Measurements from ENCODE around the gene TMEM94. TPM values are rescaled to one million over a fixed set of nuclear protein-coding genes. Genes with fewer than 3 reads are reported as not detected.

The TMEM94 gene
- total RNA-seq, 1 experiment from 2014 or later = 62.9 TPM

GRCh38 chr17:75501378-75502071 is 45.1 kb downstream of the TMEM94 start:
- H3K4me3 ChIP-seq = no peak overlapping the region
- peaks cover 98% of the 10 kb centered on the region for H3K36me3 ChIP-seq
- H3K27me3 ChIP-seq (replicated peaks) = no peaks in the 10 kb centered on the region
- H3K9me3 ChIP-seq (replicated peaks) = no peaks in the 10 kb centered on the region
- H3K4me1 ChIP-seq (replicated peaks) = no peaks in the 10 kb centered on the region
- DNase-seq (ENCODE audit: low read depth in 1 of 2, low spot score in 2 of 2) = no peak
- H3K27ac ChIP-seq = no peak overlapping the region

DNA sequence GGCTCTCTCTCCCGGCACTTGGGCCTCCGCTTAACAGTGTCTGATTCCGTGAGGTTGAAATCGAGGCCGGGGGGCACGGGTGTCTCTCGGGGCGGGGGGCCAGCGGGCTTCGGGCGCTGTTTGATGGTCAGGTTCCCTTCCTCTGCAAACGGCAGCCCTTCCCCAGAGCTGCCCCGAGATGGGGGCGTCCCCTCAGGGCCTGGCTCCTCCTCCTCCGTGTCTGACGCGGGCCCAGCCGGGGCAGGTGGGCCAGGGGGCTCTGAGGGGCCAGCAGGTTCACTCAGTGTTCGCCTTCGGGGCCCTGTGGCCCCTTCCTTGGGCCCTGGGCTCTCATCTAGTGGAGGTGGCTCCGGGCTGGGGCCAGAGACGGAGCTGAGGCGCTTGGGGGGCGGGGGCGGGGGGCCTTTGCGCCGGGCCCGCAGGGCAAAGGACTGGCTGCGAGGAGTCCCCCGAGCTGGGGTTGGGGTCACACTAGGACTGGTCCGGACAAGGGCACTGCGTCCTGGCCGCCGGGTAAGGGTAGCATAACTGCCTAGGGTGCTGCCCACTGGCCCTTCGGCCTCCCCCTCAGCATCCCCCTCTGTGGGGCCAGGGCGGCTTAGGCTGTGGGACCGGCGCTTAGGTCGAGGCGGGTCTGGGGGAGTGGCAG is 45.8 kb downstream of the TMEM94 start:
- H3K4me3 ChIP-seq = no peak overlapping the region
- no peaks in the 10 kb centered on the region for H3K9me3 ChIP-seq (replicated peaks)
- H3K4me1 ChIP-seq (replicated peaks) = no peaks in the 10 kb centered on the region
- H3K27ac ChIP-seq = no peak overlapping the region
- no peaks in the 10 kb centered on the region for H3K27me3 ChIP-seq (replicated peaks)
- H3K36me3 ChIP-seq = peaks cover 99% of the 10 kb centered on the region
- no peak for DNase-seq (ENCODE audit: low read depth in 1 of 2, low spot score in 2 of 2)

DNA sequence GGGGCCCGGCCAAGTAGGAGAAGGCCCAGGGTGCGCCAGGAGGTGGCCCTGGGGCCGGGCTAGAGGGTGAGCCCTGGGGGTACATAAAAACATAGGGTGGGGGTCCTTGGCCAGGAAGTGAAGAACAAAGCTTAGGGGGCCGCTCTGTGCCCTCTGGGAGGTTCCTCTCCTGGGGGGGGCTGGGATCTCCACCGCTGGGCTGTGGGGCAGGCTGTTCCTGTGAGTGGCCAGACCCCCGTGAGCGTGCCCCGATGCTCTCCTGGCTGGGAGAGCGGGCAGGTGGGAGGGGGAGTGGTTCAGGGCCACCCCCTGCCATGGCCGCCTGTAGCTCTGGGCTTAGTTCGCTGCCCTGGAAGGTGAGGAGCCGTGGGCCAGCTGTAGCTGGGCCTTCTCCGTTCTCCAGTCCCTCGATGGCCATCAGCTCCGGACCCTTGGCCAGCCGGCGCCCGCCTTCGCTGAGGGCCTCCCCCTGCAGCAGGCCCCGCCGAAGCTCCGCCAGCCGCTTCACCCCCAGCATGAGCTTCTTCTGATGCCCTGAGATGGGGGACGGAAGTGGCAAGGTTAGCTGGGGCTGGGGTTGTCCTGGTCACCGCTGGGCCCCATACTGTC is 46.4 kb downstream of the TMEM94 start:
- DNase-seq (ENCODE audit: low read depth in 1 of 2, low spot score in 2 of 2) = no peak
- no peak overlapping the region for H3K27ac ChIP-seq
- no peak overlapping the region for H3K4me3 ChIP-seq
- H3K36me3 ChIP-seq = peaks cover 100% of the 10 kb centered on the region
- H3K9me3 ChIP-seq (replicated peaks) = no peaks in the 10 kb centered on the region
- H3K4me1 ChIP-seq (replicated peaks) = no peaks in the 10 kb centered on the region
- no peaks in the 10 kb centered on the region for H3K27me3 ChIP-seq (replicated peaks)

DNA sequence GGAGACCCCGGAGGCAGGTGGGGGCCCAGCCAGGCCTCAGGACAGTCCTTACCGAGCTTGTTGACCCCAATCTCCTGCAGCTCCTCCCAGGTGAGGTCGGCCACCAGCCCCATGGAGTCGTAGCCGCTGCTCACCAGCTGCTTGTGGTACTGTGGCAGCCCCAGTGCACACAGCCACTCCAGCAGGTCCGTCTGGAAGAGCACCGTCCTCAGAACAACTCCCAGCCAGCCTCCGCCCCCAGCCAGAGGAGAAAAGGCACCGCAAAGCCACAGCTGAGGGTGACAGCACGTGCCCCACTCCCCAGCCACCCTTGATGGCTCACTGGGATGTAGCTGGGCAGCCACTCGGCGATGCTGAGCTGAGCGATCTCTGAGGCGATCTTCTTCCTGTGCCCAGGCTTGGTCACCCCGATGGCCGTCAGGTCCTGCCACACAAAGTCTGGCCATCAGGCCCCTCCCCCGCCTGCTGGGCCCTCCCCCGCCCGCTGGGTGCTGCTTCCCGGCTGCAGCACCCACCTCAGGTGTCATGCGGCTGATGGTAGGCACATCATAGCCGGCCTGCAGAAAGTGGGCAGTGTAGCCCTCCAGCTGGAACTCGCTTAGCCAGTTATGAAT is 47.0 kb downstream of the TMEM94 start:
- H3K9me3 ChIP-seq (replicated peaks) = no peaks in the 10 kb centered on the region
- no peak overlapping the region for H3K27ac ChIP-seq
- H3K4me3 ChIP-seq = no peak overlapping the region
- no peaks in the 10 kb centered on the region for H3K27me3 ChIP-seq (replicated peaks)
- peaks cover 2% of the 10 kb centered on the region for H3K4me1 ChIP-seq (replicated peaks)
- H3K36me3 ChIP-seq = peaks cover 100% of the 10 kb centered on the region
- no peak for DNase-seq (ENCODE audit: low read depth in 1 of 2, low spot score in 2 of 2)

- no peaks in the 10 kb centered on the region for H3K9me3 ChIP-seq (replicated peaks)
- H3K4me1 ChIP-seq (replicated peaks) = peaks cover 7% of the 10 kb centered on the region
- H3K4me3 ChIP-seq = no peak overlapping the region
- H3K27ac ChIP-seq = no peak overlapping the region
- H3K27me3 ChIP-seq (replicated peaks) = no peaks in the 10 kb centered on the region
- peaks cover 100% of the 10 kb centered on the region for H3K36me3 ChIP-seq
- no peak for DNase-seq (ENCODE audit: low read depth in 1 of 2, low spot score in 2 of 2)
Observed at GRCh38 chr17:75503976-75504346, 47.5 kb downstream of the TMEM94 start.

DNA sequence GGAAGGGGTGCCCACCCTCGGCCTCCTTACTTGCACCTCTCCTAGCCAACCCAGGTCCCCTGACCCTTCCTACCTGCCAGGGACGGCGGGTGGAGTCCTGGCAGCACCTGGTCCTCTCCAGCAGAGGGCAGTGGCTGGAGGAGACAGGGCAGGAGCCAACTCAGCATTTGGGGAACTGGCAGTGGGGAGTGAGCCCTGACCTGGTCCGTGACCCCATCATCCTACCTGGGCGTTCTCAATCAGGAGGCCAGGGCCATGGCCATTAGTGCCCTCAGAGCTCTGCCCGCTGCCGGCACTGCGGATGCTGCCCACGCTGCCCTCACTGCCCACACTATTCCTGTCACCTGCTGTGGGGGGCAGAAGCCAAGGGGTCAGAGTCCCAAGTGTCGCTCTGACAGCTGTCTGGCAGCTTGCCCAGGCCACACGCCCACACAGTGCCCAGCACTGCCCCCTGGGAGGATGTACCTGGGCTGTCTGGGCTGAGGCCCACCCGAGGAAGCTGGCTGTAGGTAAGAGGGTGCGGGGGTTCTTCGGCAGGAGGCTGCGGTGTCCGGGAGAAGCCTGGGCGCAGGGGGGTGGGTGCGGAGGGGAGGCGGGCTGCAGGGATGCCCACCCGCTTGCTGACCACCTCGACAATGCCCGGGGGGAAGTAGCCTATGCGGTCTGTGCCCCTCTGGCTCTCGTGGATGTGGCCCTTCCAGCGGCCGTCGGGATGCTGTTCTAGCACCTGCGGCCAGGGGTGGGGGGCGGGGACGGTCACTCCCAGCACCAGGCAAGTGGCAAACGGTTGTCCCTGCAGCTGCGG is 48.1 kb downstream of the TMEM94 start:
- no peaks in the 10 kb centered on the region for H3K27me3 ChIP-seq (replicated peaks)
- peaks cover 100% of the 10 kb centered on the region for H3K36me3 ChIP-seq
- DNase-seq (ENCODE audit: low read depth in 1 of 2, low spot score in 2 of 2) = peak in 1 of 2 experiments; percentile 38
- no peak overlapping the region for H3K27ac ChIP-seq
- H3K4me3 ChIP-seq = no peak overlapping the region
- no peaks in the 10 kb centered on the region for H3K9me3 ChIP-seq (replicated peaks)
- H3K4me1 ChIP-seq (replicated peaks) = peaks cover 11% of the 10 kb centered on the region

GRCh38 chr17:75505152-75505409 is 48.6 kb downstream of the TMEM94 start:
- no peak for DNase-seq (ENCODE audit: low read depth in 1 of 2, low spot score in 2 of 2)
- no peak overlapping the region for H3K4me3 ChIP-seq

DNA sequence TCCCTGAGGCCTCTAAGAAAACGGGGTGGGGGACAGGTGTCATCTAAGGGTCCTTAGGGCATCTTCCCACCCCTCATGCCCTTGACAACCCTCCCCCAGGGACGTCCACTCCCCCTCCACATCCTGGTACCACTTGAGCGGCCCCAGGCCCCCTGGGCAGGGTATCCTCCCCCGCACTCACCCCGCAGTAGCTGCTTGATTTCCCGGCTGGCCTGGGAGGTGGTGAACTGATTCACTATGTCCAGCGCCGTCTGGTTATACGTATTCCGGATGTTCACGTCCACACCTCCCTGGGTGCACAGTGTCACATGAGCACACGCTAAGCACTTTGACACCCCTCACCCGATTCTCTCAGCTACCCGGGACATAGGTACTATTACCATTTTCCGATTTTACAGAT is 49.2 kb downstream of the TMEM94 start:
- Histone ChIP-seq H3K27me3 (replicated peaks) (no peaks in the 10 kb centered on the region), H3K4me3 (no peak overlapping the region), H3K36me3 (peaks cover 100% of the 10 kb centered on the region), H3K9me3 (replicated peaks) (no peaks in the 10 kb centered on the region), H3K4me1 (replicated peaks) (peaks cover 11% of the 10 kb centered on the region), H3K27ac (no peak overlapping the region)
- no peak for DNase-seq (ENCODE audit: low read depth in 1 of 2, low spot score in 2 of 2)

More at GRCh38 chr17:75505152-75505409, 48.6 kb downstream of the TMEM94 start:
- Histone ChIP-seq H3K27ac (no peak overlapping the region), H3K9me3 (replicated peaks) (no peaks in the 10 kb centered on the region), H3K27me3 (replicated peaks) (no peaks in the 10 kb centered on the region), H3K4me1 (replicated peaks) (peaks cover 11% of the 10 kb centered on the region), H3K36me3 (peaks cover 100% of the 10 kb centered on the region)

DNA sequence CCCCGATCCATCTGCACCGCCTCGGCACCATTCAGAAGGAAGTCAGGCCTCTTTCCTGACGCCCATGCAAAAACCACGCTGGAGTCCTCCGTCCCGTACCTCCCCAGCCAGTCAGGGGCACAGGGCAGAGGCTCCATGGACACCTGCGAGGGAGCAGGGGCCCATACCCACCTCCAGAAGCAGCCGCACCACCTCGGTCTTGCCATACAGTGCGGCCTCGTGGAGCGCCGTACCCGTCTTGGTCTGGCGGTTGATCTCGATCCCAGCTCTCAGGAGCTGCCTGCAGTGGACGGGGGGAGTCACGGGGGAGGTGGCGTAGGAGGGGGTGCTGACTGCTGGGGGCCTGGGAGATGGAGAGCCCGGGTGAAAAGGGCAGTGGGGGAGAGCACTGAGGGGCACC is 49.7 kb downstream of the TMEM94 start:
- Histone ChIP-seq H3K4me1 (replicated peaks) (peaks cover 11% of the 10 kb centered on the region), H3K4me3 (no peak overlapping the region), H3K27ac (no peak overlapping the region), H3K36me3 (peaks cover 100% of the 10 kb centered on the region), H3K27me3 (replicated peaks) (no peaks in the 10 kb centered on the region), H3K9me3 (replicated peaks) (no peaks in the 10 kb centered on the region)
- DNase-seq (ENCODE audit: low read depth in 1 of 2, low spot score in 2 of 2) = no peak

- no peaks in the 10 kb centered on the region for H3K9me3 ChIP-seq (replicated peaks)
- H3K36me3 ChIP-seq = peaks cover 100% of the 10 kb centered on the region
- no peak overlapping the region for H3K27ac ChIP-seq
- DNase-seq (ENCODE audit: low read depth in 1 of 2, low spot score in 2 of 2) = no peak
- H3K4me1 ChIP-seq (replicated peaks) = peaks cover 14% of the 10 kb centered on the region
- H3K27me3 ChIP-seq (replicated peaks) = no peaks in the 10 kb centered on the region
- no peak overlapping the region for H3K4me3 ChIP-seq
Observed at GRCh38 chr17:75506888-75507287, 50.5 kb downstream of the TMEM94 start.

DNA sequence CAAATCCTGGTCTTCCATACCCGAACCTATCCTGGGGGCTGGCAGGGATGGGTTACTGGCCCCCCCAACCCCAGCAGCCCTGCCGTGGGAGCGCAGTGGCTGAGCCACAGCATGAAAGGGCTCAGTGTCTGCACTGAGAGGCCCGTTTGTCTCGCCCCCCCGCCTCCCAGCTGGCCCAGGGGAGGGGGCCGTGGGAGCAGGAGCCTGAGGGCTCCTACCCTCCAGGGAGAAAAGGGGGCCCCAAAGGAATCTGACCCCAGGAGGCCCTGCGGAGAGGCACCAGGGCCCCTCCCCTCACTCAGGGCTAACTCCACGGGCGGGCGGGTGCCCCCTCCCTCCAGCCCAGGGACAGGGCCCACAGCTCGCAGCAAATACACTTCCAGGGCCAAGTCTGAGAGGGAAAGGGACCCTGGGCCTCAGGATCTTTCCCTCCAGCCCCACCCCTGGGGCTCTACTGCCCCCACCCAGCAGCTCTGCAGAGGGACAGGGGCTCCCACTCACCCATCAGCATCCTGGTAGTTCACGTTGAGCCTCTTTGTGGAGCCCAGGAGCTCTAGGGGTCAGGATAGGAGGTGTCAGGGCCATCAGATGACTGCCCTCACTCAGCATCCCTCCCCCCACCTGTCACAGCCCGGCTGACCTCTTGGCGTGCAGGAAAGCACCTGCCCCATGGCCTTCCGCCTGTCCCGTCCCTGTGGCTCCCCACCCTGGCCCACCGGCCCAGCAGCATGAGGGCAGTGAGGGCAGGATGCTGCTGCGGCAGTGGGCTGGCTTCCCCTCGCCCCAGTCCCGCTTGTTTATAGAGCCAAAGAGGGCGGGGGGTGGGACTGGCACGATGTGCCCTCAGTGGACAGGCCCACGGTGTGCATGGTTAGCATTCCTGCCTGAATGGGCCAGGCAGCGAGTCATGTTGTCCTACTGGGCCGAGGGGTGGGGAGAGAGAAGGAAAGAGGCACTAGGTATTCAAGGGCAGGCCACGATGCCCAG is 51.6 kb downstream of the TMEM94 start:
- DNase-seq (ENCODE audit: low read depth in 1 of 2, low spot score in 2 of 2) = no peak
- peaks cover 100% of the 10 kb centered on the region for H3K36me3 ChIP-seq
- peaks cover 22% of the 10 kb centered on the region for H3K4me1 ChIP-seq (replicated peaks)
- no peaks in the 10 kb centered on the region for H3K9me3 ChIP-seq (replicated peaks)
- no peaks in the 10 kb centered on the region for H3K27me3 ChIP-seq (replicated peaks)
- no peak overlapping the region for H3K27ac ChIP-seq
- H3K4me3 ChIP-seq = no peak overlapping the region

- H3K27me3 ChIP-seq (replicated peaks) = no peaks in the 10 kb centered on the region
- no peak for DNase-seq (ENCODE audit: low read depth in 1 of 2, low spot score in 2 of 2)
- no peaks in the 10 kb centered on the region for H3K9me3 ChIP-seq (replicated peaks)
- H3K4me1 ChIP-seq (replicated peaks) = peaks cover 31% of the 10 kb centered on the region
- no peak overlapping the region for H3K27ac ChIP-seq
- H3K4me3 ChIP-seq = no peak overlapping the region
- peaks cover 100% of the 10 kb centered on the region for H3K36me3 ChIP-seq
Observed at GRCh38 chr17:75508931-75509361, 52.5 kb downstream of the TMEM94 start.
